WTC11 (cell line): ENCODE measurements around the gene CLDN5. TPM values are rescaled to one million over a fixed set of nuclear protein-coding genes. Genes with fewer than 3 reads are reported as not detected.

Experiments used
- ATAC-seq: fragments of 200-7000 bp; cut with Tn5 transposase; 2 replicates; pipeline ENCODE4 v1.10.0; 2021; ENCODE audit warnings: mild to moderate bottlenecking, moderate library complexity
- CTCF ChIA-PET: fragments of 300-600 bp; sonication (Branson Sonifier 250); formaldehyde crosslinking; loops from one replicate; lab custom pipeline; 2021; ENCODE audit warnings: antibody characterized with exemption; lab: Charles Lee
- POLR2A ChIA-PET: fragments of 350-600 bp; sonication (Branson Sonifier 250); formaldehyde crosslinking; loops from one replicate; lab custom pipeline; 2021; ENCODE audit warnings: antibody characterized with exemption; lab: Charles Lee
- DNase-seq: peaks from one replicate; pipeline ENCODE4 v3.0.0; 2021; ENCODE audit warnings: low spot score
- H3K27ac Mint-ChIP-seq: 2 replicates; pipeline ENCODE4 v1.8.0; 2021; ENCODE audit warnings: mixed read lengths
- H3K27me3 Mint-ChIP-seq: 2 replicates; pipeline ENCODE4 v1.8.0; 2021; ENCODE audit warnings: low read depth, mild to moderate bottlenecking, moderate library complexity, mixed read lengths
- H3K36me3 Mint-ChIP-seq: 2 replicates; pipeline ENCODE4 v1.8.0; 2021; ENCODE audit warnings: mixed read lengths
- H3K4me1 Mint-ChIP-seq: 2 replicates; pipeline ENCODE4 v1.8.0; 2022; ENCODE audit warnings: mixed read lengths
- H3K4me3 Mint-ChIP-seq: 2 replicates; pipeline ENCODE4 v1.8.0; 2021; ENCODE audit warnings: mild to moderate bottlenecking, moderate library complexity, mixed read lengths
- H3K9me3 Mint-ChIP-seq: 2 replicates; pipeline ENCODE4 v1.8.0; 2021; ENCODE audit warnings: mixed read lengths
- E2F4 ChIP-seq: sonication (generic); formaldehyde crosslinking; IDR thresholded peaks from 2 replicates; pipeline ENCODE4 v1.8.1; 2022; ENCODE audit warnings: low read depth, mild to moderate bottlenecking, moderate library complexity, missing genetic modification reagents, borderline replicate concordance
- EMX1 ChIP-seq: fragments of 250-450 bp; sonication (Bioruptor Pico); IDR thresholded peaks from 2 replicates; pipeline ENCODE4 v1.8.0; 2021; ENCODE audit warnings: mild to moderate bottlenecking
- FOXK1 ChIP-seq: sonication (generic); formaldehyde crosslinking; IDR thresholded peaks from 2 replicates; pipeline ENCODE4 v1.8.0; 2022; ENCODE audit warnings: mild to moderate bottlenecking, moderate library complexity, missing genetic modification reagents
- NFE2L1 ChIP-seq: sonication (generic); formaldehyde crosslinking; IDR thresholded peaks from 2 replicates; pipeline ENCODE4 v1.8.1; 2023; ENCODE audit warnings: missing genetic modification reagents
- NFYB ChIP-seq: sonication (generic); formaldehyde crosslinking; conservative IDR thresholded peaks from 2 replicates; pipeline ENCODE4 v1.8.0; 2022; ENCODE audit warnings: low read depth, missing genetic modification reagents
- SMAD4 ChIP-seq: sonication (generic); formaldehyde crosslinking; IDR thresholded peaks from 2 replicates; pipeline ENCODE4 v1.8.0; 2022; ENCODE audit warnings: mild to moderate bottlenecking, missing genetic modification reagents
- SP1 ChIP-seq: sonication (generic); formaldehyde crosslinking; conservative IDR thresholded peaks from 2 replicates; pipeline ENCODE4 v1.8.1; 2022; ENCODE audit warnings: missing genetic modification reagents
- ZNF219 ChIP-seq: sonication (generic); formaldehyde crosslinking; IDR thresholded peaks from 2 replicates; pipeline ENCODE4 v1.8.0; 2023; ENCODE audit warnings: missing genetic modification reagents, mild to moderate bottlenecking, borderline replicate concordance
- ZNF263 ChIP-seq: sonication (generic); formaldehyde crosslinking; IDR thresholded peaks from 2 replicates; pipeline ENCODE4 v1.8.1; 2022; ENCODE audit warnings: low read depth, mild to moderate bottlenecking, moderate library complexity, missing genetic modification reagents
- ZNF532 ChIP-seq: fragments of 250-450 bp; sonication (Bioruptor Pico); IDR thresholded peaks from 2 replicates; pipeline ENCODE4 v1.9.0; 2021; ENCODE audit warnings: mild to moderate bottlenecking, borderline replicate concordance
- total RNA-seq: library from RNA; stranded (reverse); gene quantifications from 3 replicates; pipeline ENCODE4 v1.2.3, GENCODE V29; 2021
- TF ChIP-seq, protein P1 (sequence below): sonication (generic); formaldehyde crosslinking; IDR thresholded peaks from 2 replicates; pipeline ENCODE4 v1.8.1; 2022; ENCODE audit warnings: missing genetic modification reagents, borderline replicate concordance
- TF ChIP-seq, protein P2 (sequence below): fragments of 250-450 bp; sonication (Bioruptor Pico); IDR thresholded peaks from 2 replicates; pipeline ENCODE4 v1.9.0; 2021; ENCODE audit warnings: moderate library complexity, mild to moderate bottlenecking, inconsistent platforms, borderline replicate concordance
- TF ChIP-seq, protein P3 (sequence below): sonication (generic); formaldehyde crosslinking; IDR thresholded peaks from 2 replicates; pipeline ENCODE4 v1.8.0; 2023; ENCODE audit warnings: missing genetic modification reagents
- TF ChIP-seq, protein P4 (sequence below): sonication (generic); formaldehyde crosslinking; IDR thresholded peaks from 2 replicates; pipeline ENCODE4 v1.8.1; 2023; ENCODE audit warnings: mild to moderate bottlenecking, moderate library complexity, missing genetic modification reagents
- TF ChIP-seq, protein P5 (sequence below): sonication (generic); formaldehyde crosslinking; IDR thresholded peaks from 2 replicates; pipeline ENCODE4 v1.8.1; 2022; ENCODE audit warnings: mild to moderate bottlenecking, missing genetic modification reagents, moderate library complexity, borderline replicate concordance

Gene CLDN5
- total RNA-seq, 1 experiment from 2014 or later = 1.0 TPM

GRCh38 chr22:19503367-19503766 is 20.8 kb downstream of the CLDN5 start:
- Mint-ChIP-seq H3K9me3 (no peaks in the 10 kb centered on the region), H3K27me3 (no peaks in the 10 kb centered on the region), H3K4me1 (peaks cover 5% of the 10 kb centered on the region; the same call in 1 of the 2 replicates), H3K27ac (no peak overlapping the region), H3K36me3 (peaks cover 16% of the 10 kb centered on the region), H3K4me3 (no peak overlapping the region)
- POLR2A ChIA-PET = interaction anchor here (0.6 kb wide), 1 partner anchor 20 kb away, joined by 5 read pairs; the partner anchor contains the start of gene CLDN5
- CTCF ChIA-PET = interaction anchor here (0.8 to 1.8 kb wide), 2 partner anchors 52 to 126 kb away, joined by 4 to 10 read pairs; no protein-coding TSS in a partner anchor
- DNase-seq = no peak
- TF ChIP-seq, protein P1, sequence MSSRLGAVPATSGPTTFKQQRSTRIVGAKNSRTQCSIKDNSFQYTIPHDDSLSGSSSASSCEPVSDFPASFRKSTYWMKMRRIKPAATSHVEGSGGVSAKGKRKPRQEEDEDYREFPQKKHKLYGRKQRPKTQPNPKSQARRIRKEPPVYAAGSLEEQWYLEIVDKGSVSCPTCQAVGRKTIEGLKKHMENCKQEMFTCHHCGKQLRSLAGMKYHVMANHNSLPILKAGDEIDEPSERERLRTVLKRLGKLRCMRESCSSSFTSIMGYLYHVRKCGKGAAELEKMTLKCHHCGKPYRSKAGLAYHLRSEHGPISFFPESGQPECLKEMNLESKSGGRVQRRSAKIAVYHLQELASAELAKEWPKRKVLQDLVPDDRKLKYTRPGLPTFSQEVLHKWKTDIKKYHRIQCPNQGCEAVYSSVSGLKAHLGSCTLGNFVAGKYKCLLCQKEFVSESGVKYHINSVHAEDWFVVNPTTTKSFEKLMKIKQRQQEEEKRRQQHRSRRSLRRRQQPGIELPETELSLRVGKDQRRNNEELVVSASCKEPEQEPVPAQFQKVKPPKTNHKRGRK (CRISPR knock-in tag) = no peak
- no peak for TF ChIP-seq ZNF219 (CRISPR knock-in tag)
- TF ChIP-seq, protein P2, sequence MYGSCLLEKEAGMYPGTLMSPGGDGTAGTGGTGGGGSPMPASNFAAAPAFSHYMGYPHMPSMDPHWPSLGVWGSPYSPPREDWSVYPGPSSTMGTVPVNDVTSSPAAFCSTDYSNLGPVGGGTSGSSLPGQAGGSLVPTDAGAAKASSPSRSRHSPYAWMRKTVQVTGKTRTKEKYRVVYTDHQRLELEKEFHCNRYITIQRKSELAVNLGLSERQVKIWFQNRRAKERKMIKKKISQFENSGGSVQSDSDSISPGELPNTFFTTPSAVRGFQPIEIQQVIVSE (CRISPR knock-in tag) = no peak
- TF ChIP-seq, protein P3, sequence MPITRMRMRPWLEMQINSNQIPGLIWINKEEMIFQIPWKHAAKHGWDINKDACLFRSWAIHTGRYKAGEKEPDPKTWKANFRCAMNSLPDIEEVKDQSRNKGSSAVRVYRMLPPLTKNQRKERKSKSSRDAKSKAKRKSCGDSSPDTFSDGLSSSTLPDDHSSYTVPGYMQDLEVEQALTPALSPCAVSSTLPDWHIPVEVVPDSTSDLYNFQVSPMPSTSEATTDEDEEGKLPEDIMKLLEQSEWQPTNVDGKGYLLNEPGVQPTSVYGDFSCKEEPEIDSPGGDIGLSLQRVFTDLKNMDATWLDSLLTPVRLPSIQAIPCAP (CRISPR knock-in tag) = no peak
- no peak for TF ChIP-seq EMX1 (CRISPR knock-in tag)
- no peak for TF ChIP-seq ZNF263 (CRISPR knock-in tag)
- no peak for TF ChIP-seq NFE2L1 (CRISPR knock-in tag)
- no peak for TF ChIP-seq NFYB (CRISPR knock-in tag)
- TF ChIP-seq ZNF532 = no peak
- TF ChIP-seq, protein P4, sequence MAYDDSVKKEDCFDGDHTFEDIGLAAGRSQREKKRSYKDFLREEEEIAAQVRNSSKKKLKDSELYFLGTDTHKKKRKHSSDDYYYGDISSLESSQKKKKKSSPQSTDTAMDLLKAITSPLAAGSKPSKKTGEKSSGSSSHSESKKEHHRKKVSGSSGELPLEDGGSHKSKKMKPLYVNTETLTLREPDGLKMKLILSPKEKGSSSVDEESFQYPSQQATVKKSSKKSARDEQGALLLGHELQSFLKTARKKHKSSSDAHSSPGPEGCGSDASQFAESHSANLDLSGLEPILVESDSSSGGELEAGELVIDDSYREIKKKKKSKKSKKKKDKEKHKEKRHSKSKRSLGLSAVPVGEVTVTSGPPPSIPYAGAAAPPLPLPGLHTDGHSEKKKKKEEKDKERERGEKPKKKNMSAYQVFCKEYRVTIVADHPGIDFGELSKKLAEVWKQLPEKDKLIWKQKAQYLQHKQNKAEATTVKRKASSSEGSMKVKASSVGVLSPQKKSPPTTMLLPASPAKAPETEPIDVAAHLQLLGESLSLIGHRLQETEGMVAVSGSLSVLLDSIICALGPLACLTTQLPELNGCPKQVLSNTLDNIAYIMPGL (CRISPR knock-in tag) = no peak
- TF ChIP-seq SMAD4 = no peak
- TF ChIP-seq FOXK1 (CRISPR knock-in tag) = no peak
- no peak for TF ChIP-seq SP1 (CRISPR knock-in tag)
- TF ChIP-seq E2F4 = no peak
- TF ChIP-seq, protein P5, sequence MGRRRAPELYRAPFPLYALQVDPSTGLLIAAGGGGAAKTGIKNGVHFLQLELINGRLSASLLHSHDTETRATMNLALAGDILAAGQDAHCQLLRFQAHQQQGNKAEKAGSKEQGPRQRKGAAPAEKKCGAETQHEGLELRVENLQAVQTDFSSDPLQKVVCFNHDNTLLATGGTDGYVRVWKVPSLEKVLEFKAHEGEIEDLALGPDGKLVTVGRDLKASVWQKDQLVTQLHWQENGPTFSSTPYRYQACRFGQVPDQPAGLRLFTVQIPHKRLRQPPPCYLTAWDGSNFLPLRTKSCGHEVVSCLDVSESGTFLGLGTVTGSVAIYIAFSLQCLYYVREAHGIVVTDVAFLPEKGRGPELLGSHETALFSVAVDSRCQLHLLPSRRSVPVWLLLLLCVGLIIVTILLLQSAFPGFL (CRISPR knock-in tag) = no peak
- no peak for ATAC-seq
